Measurements from ENCODE around the gene TLE7.

The TLE7 gene

DNA sequence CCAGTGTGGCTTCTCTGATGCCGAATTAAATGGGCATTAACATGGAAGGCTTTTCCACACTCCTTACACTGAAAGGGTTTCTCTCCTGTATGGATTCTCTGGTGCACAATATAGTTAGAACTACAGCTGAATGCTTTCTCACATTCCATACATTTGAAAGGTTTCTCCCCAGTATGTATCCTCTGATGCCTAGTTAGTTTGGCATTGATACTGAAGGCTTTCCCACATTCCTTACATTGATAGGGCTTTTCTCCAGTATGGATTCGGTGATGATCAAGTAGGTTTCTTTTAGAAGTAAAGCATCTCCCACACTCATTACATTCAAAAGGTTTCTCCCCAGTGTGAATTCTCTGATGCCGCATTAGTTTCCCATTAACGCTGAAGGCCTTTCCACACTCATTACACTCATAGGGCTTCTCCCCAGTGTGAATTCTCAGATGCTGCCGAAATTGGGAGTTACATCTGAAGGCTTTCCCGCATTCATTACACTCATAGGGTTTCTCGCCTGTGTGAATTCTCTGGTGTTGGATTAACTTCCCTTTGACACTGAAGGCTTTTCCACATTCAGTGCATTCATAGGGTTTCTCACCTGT, 6.5 kb upstream of the TLE7 start:
- DNase-seq (ENCODE audit: low spot score) = no peak

- no peak for DNase-seq (ENCODE audit: low spot score)
These were observed 1.9 kb upstream of the TLE7 start for GRCh38 chr16:71443714-71444113.

DNA sequence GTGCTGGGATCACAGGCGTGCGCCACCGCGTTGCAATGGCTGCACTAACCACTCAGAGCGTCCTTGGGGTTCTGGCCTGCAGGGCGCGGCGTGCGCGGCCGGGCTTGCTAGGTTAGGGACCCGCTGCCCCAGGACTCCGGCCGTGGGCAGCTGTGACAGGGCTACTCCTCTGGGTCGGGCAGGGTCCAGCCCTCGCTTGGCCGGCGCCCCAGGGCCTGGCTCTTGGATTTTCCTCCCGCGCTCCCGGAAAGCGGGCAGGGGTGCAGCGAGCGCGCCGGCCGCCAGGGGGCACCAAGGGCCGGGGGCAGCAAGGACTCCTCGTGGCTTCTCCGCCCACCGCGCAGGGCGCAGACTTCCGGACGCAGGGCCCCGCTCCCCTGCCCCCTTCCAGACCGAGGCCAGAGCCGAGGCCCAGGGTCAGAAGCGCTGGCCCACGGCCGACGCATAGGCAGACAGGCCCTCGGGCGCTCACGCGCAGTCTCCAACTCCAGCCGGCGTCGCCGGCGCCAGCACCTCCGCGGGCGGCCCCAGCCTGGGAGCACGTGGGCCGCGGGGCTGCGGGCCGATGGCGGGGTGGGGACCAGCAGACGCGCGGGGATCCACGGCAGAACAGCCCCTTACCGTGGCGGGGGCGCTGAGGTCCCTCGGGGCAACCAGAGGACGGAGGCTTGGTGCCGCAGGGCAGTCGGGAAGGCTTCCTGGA, 355 bp downstream of the TLE7 start:
- no peak for DNase-seq (ENCODE audit: low spot score)

GRCh38 chr16:71440669-71441347, 1.0 kb downstream of the TLE7 start:
- peak; percentile 30 for DNase-seq (ENCODE audit: low spot score)

DNA sequence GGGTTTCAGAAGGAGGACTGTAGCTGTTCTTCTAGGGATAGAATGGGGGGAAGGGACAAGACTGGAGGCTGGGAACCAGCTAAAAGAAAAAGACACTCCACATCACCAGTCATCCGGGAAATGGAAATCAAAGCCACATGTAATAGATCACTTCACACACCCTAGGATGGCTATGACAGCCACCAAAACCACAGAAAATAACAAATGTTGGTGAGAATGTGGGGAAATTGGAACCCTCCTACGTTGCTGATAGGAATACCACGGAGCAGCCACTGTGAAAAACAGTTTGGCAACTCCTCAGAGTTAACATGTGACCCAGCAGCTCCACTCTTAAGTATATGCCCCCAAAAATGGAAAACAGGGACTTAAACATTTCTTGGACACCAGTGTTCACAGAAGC, 2.3 kb downstream of the TLE7 start:
- DNase-seq (ENCODE audit: low spot score) = no peak

DNA sequence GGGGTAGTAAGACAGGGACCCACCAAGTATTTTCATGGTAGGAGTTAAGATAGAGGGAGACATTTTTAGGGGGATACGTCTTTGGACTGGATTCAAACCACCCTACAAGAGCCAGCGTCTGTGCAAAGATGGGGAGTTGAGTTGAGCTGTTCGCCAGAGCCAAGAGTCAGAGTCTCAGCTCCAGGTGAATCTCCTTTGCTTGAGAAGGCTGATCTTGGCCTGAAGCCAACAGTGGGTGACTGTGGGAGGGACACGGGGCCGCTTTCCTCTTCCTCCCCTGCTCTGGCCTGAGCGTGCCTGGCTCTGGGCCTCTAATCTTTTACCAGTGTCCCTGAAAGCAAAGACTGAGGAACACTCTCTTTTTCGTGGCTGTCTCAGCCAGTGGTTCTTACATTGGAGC, 5.4 kb downstream of the TLE7 start:
- DNase-seq (ENCODE audit: low spot score) = no peak

DNA sequence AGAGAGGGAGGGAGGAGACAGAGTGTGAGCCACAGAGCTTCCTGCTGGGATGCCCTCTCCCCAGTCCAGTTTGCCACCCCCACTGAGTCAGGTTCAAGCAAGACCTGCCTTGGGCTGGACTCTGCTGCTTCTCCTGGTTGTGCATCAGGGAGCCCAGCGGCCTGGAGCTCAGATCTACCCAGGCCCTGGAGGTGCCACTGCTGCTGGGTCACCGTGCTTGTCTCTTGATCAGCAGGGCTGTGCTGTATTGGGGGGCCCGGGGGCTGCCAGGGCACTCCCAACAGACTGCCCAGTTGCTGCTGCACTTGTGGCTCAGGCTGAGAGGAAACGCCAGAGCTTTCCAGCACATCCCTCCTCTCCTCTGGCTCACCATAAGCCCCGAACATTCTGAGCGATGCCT, 8.9 kb downstream of the TLE7 start:
- no peak for DNase-seq (ENCODE audit: low spot score)

DNA sequence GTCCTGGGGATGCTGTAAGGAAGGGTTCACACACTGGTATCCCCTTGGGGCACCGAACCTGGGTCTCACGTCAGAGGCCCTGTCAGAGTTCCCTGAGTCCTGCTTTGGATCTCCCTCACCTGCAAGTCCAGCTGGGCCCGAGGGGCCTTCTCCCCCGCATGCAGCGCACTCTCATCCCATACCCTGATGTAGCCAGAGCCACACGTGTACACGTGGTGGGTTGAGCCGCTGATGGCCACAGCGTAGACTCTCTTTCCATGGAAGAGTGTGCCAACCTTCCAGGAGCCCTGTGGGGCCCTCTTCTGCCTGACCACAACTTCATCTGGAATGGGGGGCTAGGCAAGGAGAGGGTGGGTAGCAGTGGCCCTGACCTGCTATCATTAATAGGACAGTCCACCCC, 9.9 kb downstream of the TLE7 start:
- no peak for DNase-seq (ENCODE audit: low spot score)

DNA sequence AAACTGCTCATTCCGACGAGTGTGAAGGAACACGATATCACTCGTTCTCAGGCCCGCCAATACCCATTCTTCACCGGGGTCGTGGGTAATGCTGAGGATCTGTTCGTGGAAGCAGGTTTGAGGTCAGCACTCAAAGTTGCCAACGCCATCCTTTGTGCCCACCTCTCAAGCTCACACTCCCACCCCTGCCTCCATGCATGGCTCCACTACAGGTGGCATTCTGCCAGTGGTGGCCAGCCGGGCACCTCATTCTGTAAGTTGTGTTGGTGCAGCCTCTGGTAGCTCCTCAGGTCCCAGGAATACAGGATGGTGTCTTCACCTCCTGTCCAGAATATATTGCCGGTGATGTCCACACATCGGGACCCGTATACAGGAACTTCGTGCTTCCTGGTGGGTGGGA, 10.7 kb downstream of the TLE7 start:
- DNase-seq (ENCODE audit: low spot score) = no peak

- no peak for DNase-seq (ENCODE audit: low spot score)
These were observed 11.1 kb downstream of the TLE7 start for GRCh38 chr16:71430744-71431143.

GRCh38 chr16:71429581-71429980, 12.3 kb downstream of the TLE7 start:
- DNase-seq (ENCODE audit: low spot score) = no peak

DNA sequence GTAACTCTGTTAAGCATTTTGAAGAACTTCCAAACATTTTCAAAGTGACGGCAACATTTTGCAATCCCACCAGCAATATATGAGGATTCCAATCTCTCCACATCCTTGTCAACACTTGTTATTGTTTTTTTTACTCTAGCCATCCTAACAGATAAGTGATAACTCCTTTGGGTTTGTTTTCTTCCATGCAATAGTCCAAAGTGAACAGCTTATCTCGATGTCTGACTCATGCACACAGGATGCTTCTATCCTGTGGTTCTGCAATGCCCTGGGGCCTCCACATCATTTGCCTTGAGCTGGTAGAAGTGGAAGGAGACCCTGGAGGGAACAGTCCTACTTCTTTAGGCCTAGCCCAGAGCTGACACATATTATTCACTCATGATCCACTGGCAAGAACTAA, 13.0 kb downstream of the TLE7 start:
- DNase-seq (ENCODE audit: low spot score) = no peak

DNA sequence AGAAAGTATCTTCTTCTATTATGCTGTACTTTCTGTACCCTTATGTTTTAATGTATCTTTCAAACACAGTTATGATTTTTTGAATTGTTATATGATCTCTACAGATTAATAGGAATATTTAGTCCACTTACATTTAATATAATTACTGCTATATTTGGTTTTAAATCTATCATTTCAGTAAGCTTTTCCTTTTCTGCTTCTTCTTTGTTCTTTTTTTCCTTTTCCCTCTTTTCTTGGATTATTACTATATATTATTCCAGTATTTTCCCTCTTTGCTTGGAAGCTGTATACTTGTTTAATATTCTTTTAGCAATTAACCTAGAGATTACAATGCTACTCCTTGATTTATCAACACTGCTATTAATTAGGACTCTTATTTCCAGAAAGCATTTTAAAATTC, 13.5 kb downstream of the TLE7 start:
- no peak for DNase-seq (ENCODE audit: low spot score)

GRCh38 chr16:71426880-71427615, 14.8 kb downstream of the TLE7 start:
- DNase-seq (ENCODE audit: low spot score) = no peak

DNA sequence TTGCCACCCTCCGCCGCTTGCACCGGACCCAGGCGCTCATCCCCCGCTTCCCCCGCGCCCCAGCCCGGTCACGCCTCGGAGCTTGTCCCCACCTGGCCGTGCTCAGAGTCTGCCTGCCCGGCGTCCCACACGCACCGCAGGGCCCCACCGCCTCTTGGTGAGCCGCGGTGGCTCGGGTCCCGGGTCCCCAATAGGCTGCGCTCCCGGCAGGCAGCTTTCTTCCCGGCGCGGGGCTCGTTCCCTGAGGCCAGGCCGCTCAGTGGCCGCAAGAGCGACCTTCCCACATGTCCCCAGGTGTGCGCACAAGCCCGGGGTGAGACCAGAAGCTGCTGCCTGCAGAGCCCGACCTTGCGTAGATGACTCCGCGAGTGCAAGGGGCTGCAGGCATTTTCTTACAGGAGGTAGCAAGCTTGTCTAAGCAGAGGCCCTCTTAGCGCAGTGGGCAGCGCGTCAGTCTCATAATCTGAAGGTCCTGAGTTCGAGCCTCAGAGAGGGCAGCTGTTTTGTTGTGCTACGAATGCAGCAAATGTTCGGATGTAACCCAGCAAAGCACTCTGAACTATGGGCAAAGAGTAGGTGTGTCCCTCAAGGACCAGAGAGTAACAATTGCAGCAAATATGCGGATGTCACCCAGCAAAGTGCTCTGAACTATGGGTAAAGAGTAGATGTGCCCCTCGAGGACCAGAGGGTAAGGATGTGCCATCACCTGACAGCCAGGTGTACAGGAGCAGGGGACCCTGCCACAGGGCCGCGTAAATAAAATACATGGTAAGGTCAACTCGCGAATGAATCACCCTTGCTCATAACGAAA, 15.6 kb downstream of the TLE7 start:
- no peak for DNase-seq (ENCODE audit: low spot score)

DNA sequence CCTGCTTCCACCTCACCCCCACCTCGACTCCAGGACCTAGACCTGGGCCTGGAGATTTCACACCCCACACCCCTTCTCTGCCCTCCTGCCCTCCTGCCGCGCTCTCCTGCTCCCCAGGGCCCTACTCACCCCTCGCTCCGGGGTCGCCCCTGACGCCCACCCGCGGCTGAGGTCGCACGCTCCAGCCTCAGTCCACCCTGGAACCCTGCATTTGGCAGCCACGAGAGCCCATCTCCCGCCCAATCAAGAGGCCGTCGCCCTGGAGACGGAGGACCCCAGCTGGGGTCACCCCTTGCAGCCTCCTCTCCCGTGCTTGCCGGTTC, 16.1 kb downstream of the TLE7 start:
- DNase-seq (ENCODE audit: low spot score) = no peak

DNA sequence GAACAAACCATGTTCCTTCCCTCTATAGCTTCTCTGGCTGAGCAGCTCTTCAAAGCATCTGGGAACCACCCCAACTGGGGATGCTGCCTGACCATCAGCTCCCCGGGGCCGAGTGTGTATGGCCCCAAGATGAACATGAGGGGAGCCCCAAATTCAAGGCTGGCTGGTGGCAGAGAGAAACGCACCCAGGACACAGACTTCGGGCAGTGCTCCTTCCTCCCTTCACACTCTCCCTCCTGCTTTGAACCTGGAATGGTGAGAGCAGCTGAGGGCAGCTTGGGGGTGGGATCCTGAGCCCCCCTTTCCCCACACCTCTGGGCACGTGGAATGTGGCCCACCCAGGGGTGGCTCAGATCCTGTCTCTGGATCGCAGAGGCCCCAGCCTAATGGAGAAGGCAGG, 17.2 kb downstream of the TLE7 start:
- DNase-seq (ENCODE audit: low spot score) = no peak

- no peak for DNase-seq (ENCODE audit: low spot score)
These were observed 18.0 kb downstream of the TLE7 start for GRCh38 chr16:71423865-71424264.

DNA sequence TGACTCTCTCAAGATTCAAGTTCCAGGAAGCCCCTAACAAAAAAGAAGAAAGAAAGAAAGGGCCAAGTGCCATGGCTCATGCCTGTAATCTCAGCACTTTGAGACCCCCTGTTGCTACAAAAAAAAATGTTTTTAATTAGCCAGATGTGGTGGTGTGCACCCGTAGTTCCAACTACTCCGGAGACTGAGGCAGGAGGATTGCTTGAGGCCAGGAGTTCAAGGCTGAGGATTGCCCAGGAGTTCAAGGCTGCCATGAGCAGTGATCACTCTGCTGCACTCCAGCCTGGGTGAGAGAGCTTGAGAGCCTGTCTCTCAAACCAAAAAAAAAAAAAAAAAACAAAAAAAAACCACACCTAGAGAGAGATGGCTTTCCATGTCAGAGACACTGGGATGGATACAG, 18.8 kb downstream of the TLE7 start:
- DNase-seq (ENCODE audit: low spot score) = no peak

DNA sequence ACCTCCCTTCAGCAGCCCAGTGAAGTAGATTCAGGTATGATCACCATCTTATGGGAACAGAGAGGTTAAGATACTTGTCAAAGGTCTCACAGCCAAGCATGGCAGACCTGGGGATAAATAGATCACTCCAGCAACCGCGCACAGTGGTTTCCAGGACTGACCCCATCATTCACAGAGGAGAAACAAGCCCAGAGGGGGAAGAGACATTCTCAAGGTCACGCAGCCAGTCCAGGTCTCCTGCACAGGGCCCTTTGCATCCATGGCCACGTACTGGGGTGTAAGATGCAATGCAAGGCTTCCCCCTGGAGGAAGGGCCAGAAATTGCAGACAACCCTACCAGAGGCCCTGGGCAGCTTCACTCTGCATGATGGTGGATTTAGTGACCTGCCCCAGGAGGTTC, 19.9 kb downstream of the TLE7 start:
- DNase-seq (ENCODE audit: low spot score) = peak; percentile 43

GRCh38 chr16:71414038-71414437, 27.8 kb downstream of the TLE7 start:
- no peak for DNase-seq (ENCODE audit: low spot score)

GRCh38 chr16:71413341-71413740, 28.5 kb downstream of the TLE7 start:
- DNase-seq (ENCODE audit: low spot score) = no peak
